ENCODE data around the gene CAPN12.
"Not testable (repeated sequence)": the region's sequence is repeated elsewhere in the genome, so short reads cannot be mapped to it uniquely, and the experiment has no call there.

CAPN12 gene

DNA sequence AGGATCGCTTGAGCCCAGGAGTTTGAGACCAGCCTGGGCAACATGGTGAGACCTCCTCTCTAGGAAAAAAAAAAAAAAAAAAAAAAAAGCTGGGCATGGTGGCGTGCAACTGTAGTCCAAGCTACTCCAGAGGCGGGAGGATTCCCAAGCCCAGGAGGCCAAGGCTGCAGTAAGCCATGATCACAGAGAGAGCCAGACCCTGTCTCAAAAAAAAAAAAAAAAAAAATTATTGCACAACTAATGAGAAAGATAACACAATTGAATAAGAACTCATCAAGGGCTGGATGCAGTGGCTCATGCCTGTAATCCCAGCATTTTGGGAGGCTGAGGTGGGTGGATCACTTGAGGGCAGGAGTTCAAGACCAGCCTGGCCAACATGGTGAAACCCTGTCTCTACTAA is 41.8 kb upstream of the CAPN12 start:
- H3K27me3 ChIP-seq (ENCODE audit: control insufficient read depth, insufficient read depth, low read length, poor library complexity, severe bottlenecking); H3K36me3 ChIP-seq (ENCODE audit: control insufficient read depth, insufficient read depth, low read length); H3K4me3 ChIP-seq (ENCODE audit: insufficient read depth, low read depth, low read length); H3K9me3 ChIP-seq (ENCODE audit: control insufficient read depth, low read length); H3K27ac ChIP-seq (ENCODE audit: insufficient read depth, low read depth, low read length, poor library complexity, severe bottlenecking); H3K4me1 ChIP-seq (ENCODE audit: control insufficient read depth, insufficient read depth, low read length): not testable (repeated sequence)
- WGBS, 2 experiments, result 91 to 94% methylated on average over 3 of the region's 3 CpGs

DNA sequence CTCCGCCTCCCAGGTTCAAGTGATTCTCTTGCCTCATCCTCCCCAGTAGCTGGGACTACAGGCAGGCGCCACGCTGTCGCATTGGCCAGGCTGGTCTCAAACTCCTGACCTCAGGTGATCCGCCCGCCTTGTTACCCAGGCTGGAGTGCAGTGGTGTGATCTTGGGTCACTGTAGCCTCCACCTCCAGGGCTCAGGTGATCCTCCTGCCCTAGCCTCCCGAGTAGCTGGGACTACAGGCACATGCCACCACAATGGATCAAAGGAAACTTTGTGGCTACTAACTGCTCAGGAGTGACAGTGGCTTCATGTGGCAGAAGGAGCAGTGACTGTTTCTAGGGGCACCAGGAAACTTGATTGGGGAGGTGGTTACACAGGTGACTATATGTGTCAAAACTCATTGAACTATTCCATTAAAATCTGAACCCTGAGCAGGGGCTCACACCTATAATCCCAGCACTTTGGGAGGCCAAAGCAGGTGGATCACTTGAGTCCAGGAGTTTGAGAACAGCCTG is 41.0 kb upstream of the CAPN12 start:
- Histone ChIP-seq H3K9me3 (ENCODE audit: control insufficient read depth, low read length) (no peaks in the 10 kb centered on the region), H3K36me3 (ENCODE audit: control insufficient read depth, insufficient read depth, low read length) (no peaks in the 10 kb centered on the region), H3K4me1 (ENCODE audit: control insufficient read depth, insufficient read depth, low read length) (no peaks in the 10 kb centered on the region), H3K27me3 (ENCODE audit: control insufficient read depth, insufficient read depth, low read length, poor library complexity, severe bottlenecking) (no peaks in the 10 kb centered on the region), H3K27ac (ENCODE audit: insufficient read depth, low read depth, low read length, poor library complexity, severe bottlenecking) (no peak overlapping the region), H3K4me3 (ENCODE audit: insufficient read depth, low read depth, low read length) (no peak overlapping the region)
- 88 to 94% methylated on average over 7 of the region's 7 CpGs for WGBS, 2 experiments

DNA sequence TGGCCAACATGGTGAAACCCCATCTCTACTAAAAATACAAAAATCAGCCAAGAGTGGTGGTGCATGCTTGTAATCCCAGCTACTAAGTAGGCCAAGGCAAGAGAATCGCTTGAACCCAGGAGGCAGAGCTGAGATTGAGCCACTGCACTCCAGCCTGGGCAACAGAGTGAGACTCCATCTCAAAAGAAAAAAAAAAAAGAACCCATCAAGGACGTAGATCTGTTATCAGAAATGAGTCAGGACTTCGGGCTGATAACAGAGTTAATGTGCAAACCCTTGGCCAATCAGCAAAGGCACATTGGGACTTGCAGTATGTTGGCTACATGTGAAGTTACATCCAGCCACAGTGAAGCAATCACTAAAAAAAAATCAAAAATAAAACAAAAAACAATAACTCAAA is 40.0 kb upstream of the CAPN12 start:
- 85 to 94% methylated on average over 3 of the region's 3 CpGs for WGBS, 2 experiments
- Histone ChIP-seq H3K27ac (ENCODE audit: insufficient read depth, low read depth, low read length, poor library complexity, severe bottlenecking) (no peak overlapping the region), H3K9me3 (ENCODE audit: control insufficient read depth, low read length) (no peaks in the 10 kb centered on the region), H3K27me3 (ENCODE audit: control insufficient read depth, insufficient read depth, low read length, poor library complexity, severe bottlenecking) (no peaks in the 10 kb centered on the region), H3K36me3 (ENCODE audit: control insufficient read depth, insufficient read depth, low read length) (no peaks in the 10 kb centered on the region), H3K4me3 (ENCODE audit: insufficient read depth, low read depth, low read length) (no peak overlapping the region), H3K4me1 (ENCODE audit: control insufficient read depth, insufficient read depth, low read length) (no peaks in the 10 kb centered on the region)

DNA sequence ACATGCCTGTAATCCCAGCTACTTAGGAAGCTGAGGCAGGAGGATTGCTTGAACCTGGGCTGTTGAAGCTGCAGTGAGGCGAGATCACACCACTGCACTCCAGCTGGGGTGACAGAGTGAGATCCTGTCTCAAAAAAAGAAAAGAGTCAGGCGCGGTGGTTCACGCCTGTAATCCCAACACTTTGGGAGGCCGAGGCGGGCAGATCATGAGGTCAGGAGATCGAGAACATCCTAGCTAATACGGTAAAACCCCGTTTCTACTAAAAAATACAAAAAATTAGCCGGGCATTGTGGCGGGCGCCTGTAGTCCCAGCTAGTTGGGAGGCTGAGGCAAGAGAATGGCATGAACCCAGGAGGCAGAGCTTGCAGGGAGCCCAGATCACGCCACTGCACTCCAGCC is 37.9 kb upstream of the CAPN12 start:
- not testable (repeated sequence) for H3K27ac ChIP-seq (ENCODE audit: insufficient read depth, low read depth, low read length, poor library complexity, severe bottlenecking); H3K4me3 ChIP-seq (ENCODE audit: insufficient read depth, low read depth, low read length); H3K9me3 ChIP-seq (ENCODE audit: control insufficient read depth, low read length); H3K36me3 ChIP-seq (ENCODE audit: control insufficient read depth, insufficient read depth, low read length); H3K27me3 ChIP-seq (ENCODE audit: control insufficient read depth, insufficient read depth, low read length, poor library complexity, severe bottlenecking); H3K4me1 ChIP-seq (ENCODE audit: control insufficient read depth, insufficient read depth, low read length)
- 85 to 96% methylated on average over 13 of the region's 13 CpGs for WGBS, 2 experiments

DNA sequence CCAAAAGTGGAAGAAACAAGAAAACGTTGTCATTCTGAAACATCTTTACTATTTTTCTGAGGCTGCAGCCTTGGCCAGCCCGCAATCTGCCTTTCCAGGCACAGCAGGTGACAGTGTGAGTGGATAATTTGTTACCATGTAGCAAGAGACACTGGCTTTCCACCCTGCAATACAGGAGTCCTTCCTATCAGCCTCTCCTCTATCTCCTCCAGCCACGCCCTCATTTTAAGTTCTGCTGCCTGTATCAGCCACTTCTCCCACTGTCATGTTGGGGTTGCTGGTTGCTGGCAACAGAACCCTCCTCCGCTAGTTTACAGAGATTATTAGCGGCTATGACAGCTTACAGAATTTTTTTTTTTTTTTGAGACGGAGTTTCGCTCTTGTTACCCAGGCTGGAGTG is 36.8 kb upstream of the CAPN12 start:
- Histone ChIP-seq H3K4me1 (ENCODE audit: control insufficient read depth, insufficient read depth, low read length) (no peaks in the 10 kb centered on the region), H3K27ac (ENCODE audit: insufficient read depth, low read depth, low read length, poor library complexity, severe bottlenecking) (no peak overlapping the region), H3K4me3 (ENCODE audit: insufficient read depth, low read depth, low read length) (no peak overlapping the region), H3K9me3 (ENCODE audit: control insufficient read depth, low read length) (no peaks in the 10 kb centered on the region), H3K36me3 (ENCODE audit: control insufficient read depth, insufficient read depth, low read length) (no peaks in the 10 kb centered on the region), H3K27me3 (ENCODE audit: control insufficient read depth, insufficient read depth, low read length, poor library complexity, severe bottlenecking) (no peaks in the 10 kb centered on the region)
- WGBS, 2 experiments, result 90 to 92% methylated on average over 7 of the region's 7 CpGs

DNA sequence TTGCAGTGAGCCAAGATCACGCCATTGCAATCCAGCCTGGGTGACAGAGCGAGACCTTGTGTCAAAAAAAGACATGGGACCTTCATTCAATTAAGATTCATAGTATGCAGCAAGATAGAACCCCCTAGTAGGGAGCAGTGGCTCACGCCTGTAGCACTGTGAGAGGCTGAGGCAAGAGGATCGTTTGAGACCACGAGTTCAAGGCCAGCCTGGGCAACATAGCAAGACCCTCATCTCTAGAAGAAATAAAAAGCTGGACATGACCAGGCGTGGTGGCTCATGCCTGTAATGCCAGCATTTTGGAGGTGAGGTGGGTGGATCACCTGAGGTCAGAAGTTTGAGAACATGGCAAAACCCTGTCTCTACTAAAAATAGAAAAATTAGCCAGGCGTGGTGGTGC is 36.2 kb upstream of the CAPN12 start:
- Histone ChIP-seq H3K9me3 (ENCODE audit: control insufficient read depth, low read length) (no peaks in the 10 kb centered on the region), H3K27me3 (ENCODE audit: control insufficient read depth, insufficient read depth, low read length, poor library complexity, severe bottlenecking) (no peaks in the 10 kb centered on the region), H3K4me3 (ENCODE audit: insufficient read depth, low read depth, low read length) (no peak overlapping the region), H3K4me1 (ENCODE audit: control insufficient read depth, insufficient read depth, low read length) (no peaks in the 10 kb centered on the region), H3K36me3 (ENCODE audit: control insufficient read depth, insufficient read depth, low read length) (no peaks in the 10 kb centered on the region), H3K27ac (ENCODE audit: insufficient read depth, low read depth, low read length, poor library complexity, severe bottlenecking) (no peak overlapping the region)
- WGBS, 2 experiments, result 92 to 93% methylated on average over 7 of the region's 7 CpGs

DNA sequence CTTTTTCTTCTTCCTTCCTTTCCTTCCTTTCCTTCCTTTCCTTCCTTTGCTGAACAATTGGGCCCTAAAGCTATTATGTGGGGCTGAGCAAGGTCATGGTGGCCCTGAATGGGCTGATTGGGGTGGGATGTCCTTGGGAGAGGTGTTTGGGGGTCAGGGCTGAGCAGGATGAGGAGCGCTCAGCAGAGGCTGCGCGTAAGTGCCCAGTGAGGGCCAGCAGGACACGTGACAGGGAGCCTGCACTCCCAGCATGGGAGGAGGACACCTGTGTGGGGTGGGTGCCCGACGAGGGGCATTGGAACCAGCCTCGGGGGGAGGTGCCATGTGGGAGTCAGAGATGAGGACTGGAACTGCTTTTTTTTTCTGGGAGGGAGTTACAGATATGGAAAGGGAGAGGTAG is 34.5 kb upstream of the CAPN12 start:
- Histone ChIP-seq H3K27me3 (ENCODE audit: control insufficient read depth, insufficient read depth, low read length, poor library complexity, severe bottlenecking) (no peaks in the 10 kb centered on the region), H3K4me1 (ENCODE audit: control insufficient read depth, insufficient read depth, low read length) (peaks cover 4% of the 10 kb centered on the region), H3K27ac (ENCODE audit: insufficient read depth, low read depth, low read length, poor library complexity, severe bottlenecking) (no peak overlapping the region), H3K36me3 (ENCODE audit: control insufficient read depth, insufficient read depth, low read length) (no peaks in the 10 kb centered on the region), H3K4me3 (ENCODE audit: insufficient read depth, low read depth, low read length) (no peak overlapping the region), H3K9me3 (ENCODE audit: control insufficient read depth, low read length) (no peaks in the 10 kb centered on the region)
- 79 to 88% methylated on average over 7 of the region's 7 CpGs for WGBS, 2 experiments

DNA sequence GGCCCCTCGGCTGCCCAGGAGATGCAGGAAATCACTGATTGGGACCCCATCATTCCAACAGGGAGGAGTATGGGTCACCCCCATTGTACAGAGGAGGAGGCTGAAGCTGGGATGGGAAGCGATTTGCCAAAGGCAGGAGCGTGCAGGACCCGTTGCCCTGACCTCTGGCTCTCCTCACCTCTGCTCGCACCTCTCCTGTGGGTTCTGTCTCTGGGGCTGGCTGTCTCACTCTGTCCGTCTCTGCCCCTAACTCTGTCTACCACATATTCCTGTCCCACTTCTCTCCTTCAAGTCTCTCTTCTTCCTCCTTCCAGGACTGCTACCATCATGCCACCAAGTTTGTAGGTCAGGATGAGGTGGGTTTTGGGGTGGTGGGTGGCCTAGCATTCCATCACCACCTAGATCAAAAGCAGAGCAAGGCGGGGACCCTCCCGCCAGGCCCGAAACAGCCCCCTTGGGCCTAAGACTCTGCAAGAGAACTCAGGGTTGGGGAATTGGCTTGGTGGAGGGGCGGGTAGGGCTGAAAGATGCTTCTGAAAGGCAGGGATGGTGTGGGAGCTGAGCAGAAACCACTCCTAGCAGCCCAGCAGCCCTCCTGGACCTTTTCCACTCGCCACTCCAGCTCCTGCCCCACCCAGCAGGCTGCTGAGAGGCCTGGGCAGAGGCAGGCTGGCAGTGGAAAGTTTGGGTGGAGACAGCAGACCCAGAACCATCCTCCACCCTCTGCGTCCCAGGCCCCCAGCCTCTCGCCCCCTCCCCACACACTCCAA is 30.1 kb upstream of the CAPN12 start:
- 84 to 86% methylated on average over 13 of the region's 13 CpGs for WGBS, 2 experiments
- H3K27ac ChIP-seq (ENCODE audit: insufficient read depth, low read depth, low read length, poor library complexity, severe bottlenecking), result no peak overlapping the region
- H3K4me1 ChIP-seq (ENCODE audit: control insufficient read depth, insufficient read depth, low read length), result peaks cover 7% of the 10 kb centered on the region
- H3K9me3 ChIP-seq (ENCODE audit: control insufficient read depth, low read length), result no peaks in the 10 kb centered on the region
- peaks cover 4% of the 10 kb centered on the region for H3K27me3 ChIP-seq (ENCODE audit: control insufficient read depth, insufficient read depth, low read length, poor library complexity, severe bottlenecking)
- H3K4me3 ChIP-seq (ENCODE audit: insufficient read depth, low read depth, low read length), result no peak overlapping the region
- no peaks in the 10 kb centered on the region for H3K36me3 ChIP-seq (ENCODE audit: control insufficient read depth, insufficient read depth, low read length)

DNA sequence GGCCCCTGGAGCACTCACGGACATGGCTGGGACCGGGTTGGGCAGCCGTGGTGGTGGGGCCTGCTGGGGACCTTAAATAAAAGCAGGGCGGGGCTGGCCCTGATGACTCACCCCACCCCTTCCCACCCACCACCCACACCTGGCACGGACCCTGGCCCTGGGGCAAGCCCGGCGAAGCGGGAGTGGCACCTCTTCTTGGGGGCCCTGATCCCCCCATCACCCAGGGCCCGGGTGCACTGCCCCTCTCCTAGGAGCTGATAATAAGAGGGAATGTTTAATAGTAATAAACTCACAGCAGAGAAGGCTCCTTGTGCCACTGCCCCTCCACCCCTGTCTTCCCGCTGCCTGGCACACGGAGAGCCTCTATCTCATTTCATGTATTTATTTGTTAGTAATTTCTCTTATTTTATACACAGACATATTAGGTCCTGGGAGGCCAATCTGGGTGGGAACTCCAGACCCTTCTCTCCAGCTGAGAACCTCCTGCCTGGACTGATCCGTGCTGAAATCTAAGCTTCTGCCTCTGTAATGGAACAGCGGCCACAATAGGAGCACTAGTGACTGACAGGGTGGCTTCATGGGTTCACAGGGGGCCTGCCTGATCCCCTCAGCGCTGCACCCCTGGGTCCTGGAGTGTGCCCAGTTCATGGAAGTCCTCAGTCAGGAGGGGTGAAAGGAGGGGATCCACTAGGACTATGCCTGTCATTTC is 29.3 kb upstream of the CAPN12 start, which contains the start of gene LGALS7:
Gene LGALS7, minus strand, starts transcription at position 49 of the 709 bp plus-strand sequence. Its CDS starts 25 bp downstream, at position 24.
- peaks cover 7% of the 10 kb centered on the region for H3K4me1 ChIP-seq (ENCODE audit: control insufficient read depth, insufficient read depth, low read length)
- 78% methylated on average over 8 to 9 of the region's 14 CpGs for WGBS, 2 experiments
- H3K9me3 ChIP-seq (ENCODE audit: control insufficient read depth, low read length), result no peaks in the 10 kb centered on the region
- no peak within 1 kb of the TSS for H3K27ac ChIP-seq (ENCODE audit: insufficient read depth, low read depth, low read length, poor library complexity, severe bottlenecking)
- no peak within 1 kb of the TSS for H3K4me3 ChIP-seq (ENCODE audit: insufficient read depth, low read depth, low read length)
- H3K36me3 ChIP-seq (ENCODE audit: control insufficient read depth, insufficient read depth, low read length), result no peaks in the 10 kb centered on the region
- peaks cover 4% of the 10 kb centered on the region for H3K27me3 ChIP-seq (ENCODE audit: control insufficient read depth, insufficient read depth, low read length, poor library complexity, severe bottlenecking)

DNA sequence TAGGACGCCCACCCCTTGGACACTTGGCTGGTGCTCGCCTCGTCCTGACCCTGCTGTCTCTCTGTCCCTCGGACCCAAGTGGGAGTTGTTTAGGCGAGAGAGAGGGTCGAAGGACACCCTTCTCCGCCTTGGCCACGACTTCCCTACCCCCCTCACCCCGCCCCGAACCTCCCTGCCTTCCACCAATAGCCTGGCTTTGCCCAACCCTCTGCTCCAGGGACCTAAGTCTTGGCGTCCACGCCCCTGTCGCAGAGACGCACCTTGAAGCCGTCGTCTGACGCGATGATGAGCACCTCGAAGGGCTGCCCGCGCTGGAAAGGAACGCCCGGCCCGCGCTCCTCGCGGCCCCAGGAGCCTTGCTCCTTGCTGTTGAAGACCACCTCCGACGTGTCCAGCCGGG is 27.3 kb upstream of the CAPN12 start:
- not testable (repeated sequence) for H3K27me3 ChIP-seq (ENCODE audit: control insufficient read depth, insufficient read depth, low read length, poor library complexity, severe bottlenecking); H3K36me3 ChIP-seq (ENCODE audit: control insufficient read depth, insufficient read depth, low read length); H3K9me3 ChIP-seq (ENCODE audit: control insufficient read depth, low read length); H3K27ac ChIP-seq (ENCODE audit: insufficient read depth, low read depth, low read length, poor library complexity, severe bottlenecking); H3K4me1 ChIP-seq (ENCODE audit: control insufficient read depth, insufficient read depth, low read length); H3K4me3 ChIP-seq (ENCODE audit: insufficient read depth, low read depth, low read length)
- no CpG with 5 or more reads among the region's 30 CpGs for WGBS, 2 experiments
